G401 (cell line): ENCODE measurements around the gene OR6Y1. TPM values are rescaled to one million over a fixed set of nuclear protein-coding genes. Genes with fewer than 3 reads are reported as not detected.
A peak's percentile ranks its signal among the peaks of the same experiment; 100 is the strongest.

Source experiments
- DNase-seq: peaks from one replicate; pipeline ENCODE4 v3.0.0-alpha.2; 2015; ENCODE audit warnings: low spot score
- in situ Hi-C: cut with HindIII; loops from 2 replicates; pipeline ENCODE4 v1.10.0; 2016; ENCODE audit warnings: low sequenced_read_pairs, mixed read lengths
- total RNA-seq: library from RNA; depleted of rRNA; stranded (reverse); fragments of >200 nt; shearing (Covaris generic); gene quantifications from 2 replicates; pipeline ENCODE4 v1.2.3, GENCODE V29; 2014; rRNA removed

OR6Y1 gene
- total RNA-seq, 1 experiment from 2014 or later = not detected

GRCh38 chr1:158509471-158510156 lies 44.6 kb downstream of the OR6Y1 start:
- DNase-seq = peak; percentile 3
- in situ Hi-C loops = no loop called here

- DNase-seq = no peak
- in situ Hi-C loops = no loop called here
These were observed 46.7 kb downstream of the OR6Y1 start for GRCh38 chr1:158507511-158507910.

GRCh38 chr1:158506369-158506987 lies 47.7 kb downstream of the OR6Y1 start:
- DNase-seq = no peak
- in situ Hi-C loops = no loop called here

GRCh38 chr1:158496374-158496773 lies 57.8 kb downstream of the OR6Y1 start:
- in situ Hi-C loops = no loop called here
- peak; percentile 1 for DNase-seq

- in situ Hi-C loops = no loop called here
- no peak for DNase-seq
These were observed 59.4 kb downstream of the OR6Y1 start for GRCh38 chr1:158494796-158495195.

Other genes starting within 250 kb of the OR6Y1 start
- gene CD1B, start 222.9 kb downstream of the OR6Y1 start, total RNA-seq = not detected in 2 replicates
- gene CD1E, start 200.5 kb downstream of the OR6Y1 start, total RNA-seq = not detected in 2 replicates
- gene OR10T2, start 154.9 kb downstream of the OR6Y1 start, total RNA-seq = not detected in 2 replicates
- not detected in 2 replicates for gene OR10K2, start 128.2 kb downstream of the OR6Y1 start, total RNA-seq
- not detected in 2 replicates for gene OR10K1, start 92.6 kb downstream of the OR6Y1 start, total RNA-seq
- not detected in 2 replicates for gene OR10R2, start 82.2 kb downstream of the OR6Y1 start, total RNA-seq
- gene OR6P1, start 16.2 kb upstream of the OR6Y1 start, total RNA-seq = not detected in 2 replicates
- not detected in 2 replicates for gene OR10X1, start 25.5 kb upstream of the OR6Y1 start, total RNA-seq
- gene OR10Z1, start 50.9 kb upstream of the OR6Y1 start, total RNA-seq = not detected in 2 replicates
- gene SPTA1, start 132.3 kb upstream of the OR6Y1 start, total RNA-seq = not detected in 2 replicates
- gene OR6K2, start 146.2 kb upstream of the OR6Y1 start, total RNA-seq = not detected in 2 replicates
- gene OR6K3, start 166.3 kb upstream of the OR6Y1 start, total RNA-seq = not detected in 2 replicates
- gene OR6K6, start 200.3 kb upstream of the OR6Y1 start, total RNA-seq = not detected in 2 replicates
- gene OR6N1, start 217.8 kb upstream of the OR6Y1 start, total RNA-seq = not detected in 2 replicates
- not detected in 2 replicates for gene OR6N2, start 226.8 kb upstream of the OR6Y1 start, total RNA-seq